ENCODE results near the gene CASP10.

- TF ChIP-seq POLR2A (IDR thresholded peaks at IDR 0.05) (no peak), CTCF (IDR thresholded peaks at IDR 0.05 in 4 of 5, conservative IDR thresholded peaks at IDR 0.05 in 1 of 5) (no peak)
Measured at GRCh38 chr2:201194097-201194496, 11.2 kb downstream of the CASP10 start.

All from gastrocnemius medialis (tissue), 4 donors.